Measurements from ENCODE around the gene ANTKMT.

ANTKMT gene

DNA sequence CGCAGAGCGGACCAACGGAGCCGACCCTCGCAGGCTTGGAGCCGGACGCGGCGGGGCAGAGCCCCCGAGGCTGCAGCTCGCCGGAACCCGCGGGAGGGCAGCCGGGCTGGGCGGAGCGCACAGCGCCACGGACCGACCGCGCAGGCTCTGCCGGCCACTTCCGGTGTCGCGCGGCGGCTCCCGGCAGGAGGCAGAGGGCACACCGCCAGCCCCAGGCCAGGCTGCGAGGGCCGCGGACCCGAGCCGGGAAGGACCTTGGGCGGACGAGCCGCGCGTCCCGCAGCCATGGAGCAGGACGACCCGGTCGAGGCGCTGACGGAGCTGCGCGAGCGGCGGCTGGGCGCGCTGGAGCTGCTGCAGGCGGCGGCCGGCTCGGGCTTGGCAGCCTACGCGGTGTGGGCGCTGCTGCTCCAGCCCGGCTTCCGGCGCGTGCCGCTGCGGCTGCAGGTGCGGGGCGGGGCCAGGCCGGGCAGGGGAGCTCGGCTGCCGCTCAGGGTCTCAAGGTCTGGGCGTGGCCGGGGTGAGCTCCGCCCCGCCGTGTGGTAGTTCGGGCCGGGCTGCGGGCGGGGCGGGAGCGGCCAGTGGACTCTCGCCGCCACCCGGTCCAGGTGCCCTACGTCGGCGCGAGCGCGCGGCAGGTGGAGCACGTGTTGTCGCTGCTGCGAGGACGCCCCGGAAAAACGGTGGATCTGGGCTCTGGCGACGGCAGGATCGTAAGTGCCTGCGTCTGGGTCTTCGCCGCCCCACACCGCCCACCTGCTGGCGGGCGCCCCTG, at the start of gene ANTKMT:
ANTKMT (plus strand) TSS at position 157 of the 775 bp plus-strand sequence; CDS start at position 286, 129 bp downstream.
- peak in 1 of 2 donors; percentile 32 for DNase-seq (ENCODE audit: low read depth in 2 of 2)

GRCh38 chr16:671353-672131, 49.4 kb upstream of the ANTKMT start:
- no peak for DNase-seq (ENCODE audit: low read depth in 2 of 2)

DNA sequence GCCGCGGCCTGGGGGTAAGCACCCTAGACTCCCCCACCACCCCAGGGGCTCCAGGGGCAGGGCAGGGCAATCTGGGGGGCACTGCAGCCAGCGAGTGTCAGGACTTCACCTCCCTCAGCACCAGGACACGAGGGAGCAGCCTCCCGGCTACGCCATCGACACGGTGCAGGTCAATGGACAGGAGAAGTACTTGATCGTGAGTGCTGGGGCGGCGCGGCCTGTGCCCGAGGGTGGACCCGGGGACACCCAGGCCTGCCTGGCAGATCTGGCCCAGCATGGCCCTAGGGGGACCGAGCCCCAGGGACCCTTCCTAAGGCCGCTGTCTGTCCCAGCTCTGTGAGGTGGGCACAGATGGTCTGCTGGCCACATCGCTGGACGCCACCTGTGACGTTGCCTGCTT, 48.6 kb upstream of the ANTKMT start:
- DNase-seq (ENCODE audit: low read depth in 2 of 2): no peak

GRCh38 chr16:672851-673250, 48.1 kb upstream of the ANTKMT start:
- DNase-seq (ENCODE audit: low read depth in 2 of 2): no peak

- no peak for DNase-seq (ENCODE audit: low read depth in 2 of 2)
Measured at GRCh38 chr16:673399-673991, 47.5 kb upstream of the ANTKMT start.

DNA sequence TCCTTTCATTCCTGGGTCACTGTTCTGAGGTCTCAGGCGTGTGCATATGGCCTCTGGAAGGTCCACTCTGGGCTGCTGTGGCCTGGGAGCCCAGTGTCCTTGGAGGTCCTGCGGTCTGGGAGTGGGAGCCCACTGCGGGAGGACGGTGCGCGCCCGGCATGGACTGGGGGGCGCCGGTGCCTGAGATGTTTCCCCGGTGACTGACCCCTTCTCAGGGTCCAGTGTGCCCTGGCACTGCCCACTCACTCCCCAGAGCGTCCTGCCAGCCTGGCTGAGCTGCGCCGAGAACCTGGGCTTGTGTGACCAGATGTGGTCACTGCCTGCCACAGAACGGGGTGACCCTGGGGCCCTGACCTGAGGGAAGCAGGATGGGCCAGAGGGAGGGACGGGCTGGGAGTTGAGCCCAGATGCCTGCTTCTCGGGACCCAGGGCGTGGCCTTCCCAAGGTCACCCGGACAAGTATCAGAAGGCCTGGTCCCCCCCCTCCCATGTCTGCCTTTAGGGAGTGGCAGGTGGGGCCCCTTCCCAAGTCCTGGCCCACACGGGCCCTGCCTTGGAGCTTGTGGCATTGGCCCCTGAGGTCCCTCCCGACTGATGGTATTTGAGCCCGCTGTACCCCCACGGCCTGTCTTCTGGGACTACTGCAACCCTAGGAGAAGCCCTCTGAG, 46.6 kb upstream of the ANTKMT start:
- no peak for DNase-seq (ENCODE audit: low read depth in 2 of 2)

DNA sequence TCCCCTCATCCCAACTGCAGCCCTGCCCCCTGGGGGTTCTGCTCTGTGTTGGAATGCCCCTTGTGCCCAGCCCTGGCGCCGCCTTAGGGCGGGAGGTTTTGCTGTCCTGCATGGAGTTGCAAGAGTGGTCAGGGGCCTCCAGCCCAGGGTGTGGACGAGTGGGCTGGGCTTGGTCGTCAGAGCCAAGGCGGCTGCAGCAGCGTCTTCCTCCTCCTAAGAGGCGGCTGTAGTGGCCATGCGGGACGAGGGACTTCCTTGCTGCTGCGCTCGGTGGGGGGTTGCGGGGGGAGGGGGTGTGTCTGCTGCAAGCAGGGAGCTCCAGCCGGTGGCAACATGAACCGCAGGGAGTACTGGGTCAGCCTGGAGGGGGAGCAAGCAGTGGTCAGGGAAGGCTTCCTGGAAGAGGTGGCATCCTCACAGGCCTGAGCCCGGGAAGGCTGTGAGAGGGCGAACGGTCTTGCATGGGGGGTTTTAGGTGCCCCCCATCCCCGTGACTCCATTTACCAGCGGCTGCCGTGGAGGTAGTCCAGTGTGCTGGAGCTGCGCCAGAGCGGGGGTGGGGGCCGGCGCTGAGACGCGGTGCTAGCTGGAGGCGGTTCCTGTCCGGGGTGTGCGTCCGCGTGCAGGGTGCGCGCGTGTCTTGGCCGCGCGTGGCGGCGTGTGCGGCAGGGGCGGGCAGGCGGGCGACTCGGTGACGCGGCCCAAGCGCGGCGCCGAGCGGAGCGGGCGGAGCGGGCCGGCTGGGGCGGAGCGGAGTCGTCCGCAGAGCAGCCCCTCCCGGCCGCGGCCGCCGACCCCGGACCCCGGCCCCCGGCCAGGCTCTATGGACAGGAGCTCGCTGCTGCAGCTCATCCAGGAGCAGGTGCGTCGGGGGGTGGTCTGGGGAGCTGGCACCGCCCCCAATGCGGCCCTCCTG, 45.7 kb upstream of the ANTKMT start, which contains the start of gene RHBDL1:
RHBDL1 (plus strand) TSS at position 704 of the 916 bp plus-strand sequence; CDS start at position 824, 120 bp downstream.
- no peak for DNase-seq (ENCODE audit: low read depth in 2 of 2)

GRCh38 chr16:675884-676564, 44.9 kb upstream of the ANTKMT start:
- no peak for DNase-seq (ENCODE audit: low read depth in 2 of 2)

DNA sequence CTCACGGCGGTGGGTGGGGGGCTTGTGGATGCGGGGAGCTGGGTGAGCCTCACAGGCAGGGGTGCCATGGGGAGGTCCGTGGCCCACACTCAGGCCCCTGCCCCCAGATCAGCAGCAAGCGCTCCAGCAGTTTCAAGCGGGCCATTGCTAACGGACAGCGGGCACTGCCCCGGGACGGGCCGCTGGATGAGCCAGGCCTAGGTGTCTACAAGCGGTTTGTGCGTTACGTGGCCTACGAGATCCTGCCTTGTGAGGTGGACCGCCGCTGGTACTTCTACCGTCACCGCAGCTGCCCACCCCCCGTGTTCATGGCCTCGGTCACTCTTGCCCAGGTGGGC, 44.4 kb upstream of the ANTKMT start:
- no peak for DNase-seq (ENCODE audit: low read depth in 2 of 2)

GRCh38 chr16:676913-677312, 44.0 kb upstream of the ANTKMT start:
- DNase-seq (ENCODE audit: low read depth in 2 of 2): no peak

DNA sequence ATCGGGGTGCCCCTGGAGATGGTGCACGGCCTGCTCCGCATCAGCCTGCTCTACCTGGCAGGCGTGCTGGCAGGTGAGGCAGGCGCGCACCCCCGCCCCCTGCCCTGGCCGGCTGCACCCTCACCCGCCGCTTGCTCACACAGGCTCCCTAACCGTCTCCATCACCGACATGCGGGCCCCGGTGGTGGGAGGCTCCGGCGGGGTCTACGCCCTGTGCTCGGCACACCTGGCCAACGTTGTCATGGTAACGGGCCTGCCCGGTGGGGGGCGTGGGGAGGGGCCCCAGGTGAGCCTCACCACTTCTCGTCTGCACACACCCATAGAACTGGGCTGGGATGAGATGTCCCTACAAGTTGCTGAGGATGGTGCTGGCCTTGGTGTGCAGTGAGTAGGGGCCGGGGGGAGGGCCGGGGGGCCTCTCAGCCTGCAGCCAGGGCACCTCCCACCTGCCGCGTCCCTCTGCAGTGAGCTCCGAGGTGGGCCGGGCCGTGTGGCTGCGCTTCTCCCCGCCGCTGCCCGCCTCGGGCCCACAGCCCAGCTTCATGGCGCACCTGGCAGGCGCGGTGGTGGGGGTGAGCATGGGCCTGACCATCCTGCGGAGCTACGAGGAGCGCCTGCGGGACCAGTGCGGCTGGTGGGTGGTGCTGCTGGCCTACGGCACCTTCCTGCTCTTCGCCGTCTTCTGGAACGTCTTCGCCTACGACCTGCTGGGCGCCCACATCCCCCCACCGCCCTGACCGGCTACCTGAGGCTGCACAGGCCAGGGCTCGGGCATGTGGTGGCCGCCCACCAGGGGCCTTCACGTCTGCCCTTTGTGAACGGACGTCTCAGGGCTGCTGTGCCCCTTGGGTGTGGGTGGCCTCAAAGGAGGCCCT, 43.4 kb upstream of the ANTKMT start:
- no peak for DNase-seq (ENCODE audit: low read depth in 2 of 2)

GRCh38 chr16:678209-678857, 42.6 kb upstream of the ANTKMT start:
- no peak for DNase-seq (ENCODE audit: low read depth in 2 of 2)

DNA sequence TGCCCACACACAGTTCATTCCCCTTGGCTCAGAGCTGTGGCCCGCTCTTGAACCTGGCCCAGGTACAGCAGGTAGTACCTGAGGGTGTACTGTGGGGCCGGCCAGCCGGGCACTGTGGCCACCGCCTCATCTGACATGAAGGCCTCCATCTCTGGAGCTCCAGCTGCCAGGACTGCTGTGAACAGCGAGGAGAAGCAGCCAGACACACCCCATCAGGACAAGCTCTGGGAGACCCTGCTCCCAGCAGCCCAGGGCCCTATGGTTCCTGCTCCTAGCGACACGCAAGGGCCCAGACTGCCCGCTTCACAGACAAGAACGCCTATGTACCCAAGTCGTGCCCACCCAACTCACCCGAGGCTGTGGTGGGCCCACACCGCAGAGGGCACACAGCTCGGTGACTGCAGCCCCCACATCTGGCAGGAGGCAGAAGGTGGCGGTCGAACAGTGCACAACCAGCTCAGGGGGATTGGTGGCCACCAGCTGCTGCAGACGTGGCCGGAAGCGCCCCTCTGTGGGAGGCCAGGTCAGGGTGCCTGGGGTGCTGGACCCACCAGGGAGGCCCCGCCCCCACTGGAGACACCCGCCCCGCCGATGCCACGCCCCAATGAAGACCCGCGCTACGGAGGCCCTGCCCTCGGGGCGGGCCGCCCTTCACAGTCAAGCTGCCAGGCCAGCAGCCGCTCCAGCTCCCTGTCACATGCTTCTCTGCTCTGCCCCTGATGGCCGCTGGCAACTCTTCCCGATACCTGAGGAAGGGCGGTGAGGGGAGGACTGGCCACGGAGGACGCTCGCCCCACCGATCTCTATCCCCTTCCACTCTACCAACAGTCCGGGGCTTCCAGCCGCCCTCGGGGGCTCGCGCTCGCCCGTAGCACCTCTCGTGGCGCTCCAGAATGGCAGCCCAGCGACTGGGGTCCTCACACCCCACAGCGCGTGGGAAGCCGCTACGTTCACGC, 41.8 kb upstream of the ANTKMT start:
- DNase-seq (ENCODE audit: low read depth in 2 of 2): no peak

GRCh38 chr16:679814-680624, 40.9 kb upstream of the ANTKMT start, which contains the start of gene STUB1:
Gene STUB1, plus strand, starts transcription at chr16:680410. Its CDS starts 116 bp downstream, at chr16:680526.
- DNase-seq (ENCODE audit: low read depth in 2 of 2): peak; percentile 67 to 89

DNA sequence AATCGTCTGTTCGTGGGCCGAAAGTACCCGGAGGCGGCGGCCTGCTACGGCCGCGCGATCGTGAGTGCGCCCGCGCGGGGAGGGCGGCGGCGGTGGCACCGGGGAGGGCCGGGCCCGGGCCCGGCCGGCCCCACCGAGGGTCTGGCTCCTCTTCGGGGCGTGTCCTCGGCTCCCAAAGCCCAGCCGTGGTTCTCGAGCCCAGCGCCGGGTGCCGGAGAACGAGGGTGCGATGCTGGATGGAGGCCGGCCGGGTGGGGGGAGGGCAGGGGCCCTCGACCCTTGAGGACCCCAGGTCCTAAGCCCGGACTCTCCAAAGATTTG, 40.4 kb upstream of the ANTKMT start:
- DNase-seq (ENCODE audit: low read depth in 2 of 2): no peak

DNA sequence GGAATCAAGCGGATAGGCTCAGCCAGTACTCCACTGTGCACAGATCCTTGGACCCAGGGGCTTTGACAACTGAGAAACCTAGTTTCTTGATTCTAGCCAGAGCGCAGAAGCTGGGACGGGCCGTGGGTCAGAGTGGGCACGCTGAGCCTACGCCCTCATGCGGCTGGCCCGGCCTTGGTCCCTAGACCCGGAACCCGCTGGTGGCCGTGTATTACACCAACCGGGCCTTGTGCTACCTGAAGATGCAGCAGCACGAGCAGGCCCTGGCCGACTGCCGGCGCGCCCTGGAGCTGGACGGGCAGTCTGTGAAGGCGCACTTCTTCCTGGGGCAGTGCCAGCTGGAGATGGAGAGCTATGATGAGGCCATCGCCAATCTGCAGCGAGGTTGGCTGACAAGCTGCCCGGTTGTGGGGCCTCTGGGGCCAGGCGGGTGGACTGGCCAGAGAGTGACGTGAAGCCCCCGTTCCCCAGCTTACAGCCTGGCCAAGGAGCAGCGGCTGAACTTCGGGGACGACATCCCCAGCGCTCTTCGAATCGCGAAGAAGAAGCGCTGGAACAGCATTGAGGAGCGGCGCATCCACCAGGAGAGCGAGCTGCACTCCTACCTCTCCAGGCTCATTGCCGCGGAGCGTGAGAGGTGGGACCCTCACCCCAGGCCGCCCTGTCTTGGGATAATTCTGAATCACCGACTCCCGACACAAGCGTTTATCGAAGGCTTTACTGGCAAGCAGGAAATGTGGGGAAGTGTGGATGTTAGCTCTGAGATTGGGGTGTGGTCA, 39.8 kb upstream of the ANTKMT start:
- no peak for DNase-seq (ENCODE audit: low read depth in 2 of 2)
